Measurements from ENCODE around the gene RAB3D.

GRCh38 chr19:11290256-11290655 lies 49.2 kb downstream of the RAB3D start:
- TF ChIP-seq REST (IDR thresholded peaks at IDR 0.05; ENCODE audit: unreplicated experiment) = no peak
- TF ChIP-seq CTCF (conservative IDR thresholded peaks at IDR 0.05; ENCODE audit: low read depth in 2 of 2) = no peak
- TF ChIP-seq EZH2 (IDR thresholded peaks at IDR 0.05; ENCODE audit: low read depth, unreplicated experiment) = no peak
- no peak for TF ChIP-seq POLR2AphosphoS5 (IDR thresholded peaks at IDR 0.05; ENCODE audit: low read depth)
- TF ChIP-seq NANOG (IDR thresholded peaks at IDR 0.05; ENCODE audit: borderline replicate concordance) = no peak
- no peak for TF ChIP-seq EZH2phosphoT487 (IDR thresholded peaks at IDR 0.05; ENCODE audit: unreplicated experiment)
- no peak for TF ChIP-seq STAT1 (IDR thresholded peaks at IDR 0.05; ENCODE audit: unreplicated experiment)
- TF ChIP-seq CREB1 (CRISPR knock-in tag; IDR thresholded peaks at IDR 0.05; ENCODE audit: low read depth) = no peak
- TF ChIP-seq ZNF462 (CRISPR knock-in tag; IDR thresholded peaks at IDR 0.05) = no peak
